SK-N-MC (cell line): ENCODE measurements around the gene MTCL1.

Experiments used
- DNase-seq: peaks from one replicate; pipeline ENCODE4 v3.0.0-alpha.2; 2011; ENCODE audit warnings: low read depth, low spot score
- H3K27ac ChIP-seq: fragments of 200-600 bp; sonication (generic); 2 replicates; pipeline ENCODE4 v1.5.1; 2016; ENCODE audit warnings: mixed run types
- H3K36me3 ChIP-seq: fragments of 200-600 bp; sonication (generic); 2 replicates; pipeline ENCODE4 v1.6.1; 2017; ENCODE audit warnings: antibody characterized with exemption, low read length, mixed read lengths; ENCODE audit not compliant: insufficient read depth
- H3K4me3 ChIP-seq: fragments of 200-600 bp; sonication (generic); 2 replicates; pipeline ENCODE4 v1.5.1; 2016
- H3K9ac ChIP-seq: fragments of 200-600 bp; sonication (generic); 2 replicates; pipeline ENCODE4 v1.8.0; 2017; ENCODE audit warnings: mixed run types, mixed read lengths; ENCODE audit not compliant: insufficient read length
- H3K9me3 ChIP-seq: fragments of 200-600 bp; sonication (generic); 2 replicates; pipeline ENCODE4 v1.6.1; 2017; ENCODE audit warnings: low read depth, mild to moderate bottlenecking, antibody characterized with exemption, low read length, moderate library complexity, mixed read lengths
- EZH2 ChIP-seq: fragments of 200-600 bp; sonication (generic); IDR thresholded peaks from one replicate; pipeline ENCODE4 v1.6.1; 2017; ENCODE audit warnings: antibody characterized with exemption
- FOXP2 ChIP-seq: optimal IDR thresholded peaks from 2 replicates; pipeline ENCODE3; 2011; ENCODE audit warnings: mild to moderate bottlenecking, moderate library complexity; ENCODE audit not compliant: insufficient read depth; ENCODE audit errors: extremely low read length, control extremely low read depth
- POLR2AphosphoS5 ChIP-seq: IDR thresholded peaks from 2 replicates; pipeline ENCODE4 v1.6.1; 2012; ENCODE audit warnings: mild to moderate bottlenecking, low read depth, low read length, borderline replicate concordance

Gene MTCL1

GRCh38 chr18:8696749-8697211 is 8.6 kb upstream of the MTCL1 start:
- no peak for TF ChIP-seq FOXP2
- TF ChIP-seq EZH2, result no peak
- no peak for TF ChIP-seq POLR2AphosphoS5
- H3K9ac ChIP-seq, result no peak overlapping the region
- DNase-seq, result no peak
- H3K4me3 ChIP-seq, result no peak overlapping the region
- no peak overlapping the region for H3K27ac ChIP-seq
- H3K9me3 ChIP-seq, result no peaks in the 10 kb centered on the region
- no peaks in the 10 kb centered on the region for H3K36me3 ChIP-seq

- H3K27ac ChIP-seq, result no peak overlapping the region
Observed at GRCh38 chr18:8699126-8699525, 6.2 kb upstream of the MTCL1 start.

GRCh38 chr18:8699948-8700347 is 5.4 kb upstream of the MTCL1 start:
- no peak for DNase-seq
- Histone ChIP-seq H3K27ac (no peak overlapping the region), H3K4me3 (no peak overlapping the region), H3K9ac (no peak overlapping the region), H3K9me3 (no peaks in the 10 kb centered on the region), H3K36me3 (no peaks in the 10 kb centered on the region)
- TF ChIP-seq POLR2AphosphoS5, result no peak
- no peak for TF ChIP-seq EZH2
- no peak for TF ChIP-seq FOXP2

More at GRCh38 chr18:8699126-8699525, 6.2 kb upstream of the MTCL1 start:
- Histone ChIP-seq H3K36me3 (no peaks in the 10 kb centered on the region), H3K4me3 (no peak overlapping the region), H3K9me3 (no peaks in the 10 kb centered on the region), H3K9ac (no peak overlapping the region)
- TF ChIP-seq FOXP2 (no peak), POLR2AphosphoS5 (no peak), EZH2 (no peak)
- no peak for DNase-seq

- H3K27ac ChIP-seq, result no peak overlapping the region
- no peaks in the 10 kb centered on the region for H3K9me3 ChIP-seq
- no peaks in the 10 kb centered on the region for H3K36me3 ChIP-seq
- DNase-seq, result no peak
- TF ChIP-seq EZH2, result no peak
- TF ChIP-seq POLR2AphosphoS5, result no peak
- no peak for TF ChIP-seq FOXP2
- H3K4me3 ChIP-seq, result no peak overlapping the region
- no peak overlapping the region for H3K9ac ChIP-seq
Observed at GRCh38 chr18:8701546-8702118, 3.7 kb upstream of the MTCL1 start.

GRCh38 chr18:8702668-8703067 is 2.7 kb upstream of the MTCL1 start:
- no peaks in the 10 kb centered on the region for H3K36me3 ChIP-seq
- no peak for TF ChIP-seq POLR2AphosphoS5
- TF ChIP-seq FOXP2, result no peak
- TF ChIP-seq EZH2, result no peak
- no peak overlapping the region for H3K27ac ChIP-seq
- H3K4me3 ChIP-seq, result no peak overlapping the region
- H3K9ac ChIP-seq, result no peak overlapping the region
- no peak for DNase-seq
- no peaks in the 10 kb centered on the region for H3K9me3 ChIP-seq

GRCh38 chr18:8703092-8703709 is 2.2 kb upstream of the MTCL1 start:
- no peak overlapping the region for H3K4me3 ChIP-seq
- H3K36me3 ChIP-seq, result no peaks in the 10 kb centered on the region
- DNase-seq, result no peak
- H3K9ac ChIP-seq, result no peak overlapping the region
- H3K27ac ChIP-seq, result no peak overlapping the region
- TF ChIP-seq EZH2, result no peak
- TF ChIP-seq FOXP2, result no peak
- TF ChIP-seq POLR2AphosphoS5, result no peak
- no peaks in the 10 kb centered on the region for H3K9me3 ChIP-seq

GRCh38 chr18:8703781-8704301 is 1.5 kb upstream of the MTCL1 start:
- DNase-seq, result no peak
- H3K36me3 ChIP-seq, result no peaks in the 10 kb centered on the region
- H3K4me3 ChIP-seq, result no peak overlapping the region
- H3K9ac ChIP-seq, result no peak overlapping the region
- no peaks in the 10 kb centered on the region for H3K9me3 ChIP-seq
- H3K27ac ChIP-seq, result no peak overlapping the region
- no peak for TF ChIP-seq FOXP2
- TF ChIP-seq POLR2AphosphoS5, result no peak
- TF ChIP-seq EZH2, result no peak

- H3K36me3 ChIP-seq, result no peaks in the 10 kb centered on the region
- TF ChIP-seq EZH2, result no peak
- no peak for TF ChIP-seq FOXP2
- no peak for TF ChIP-seq POLR2AphosphoS5
- H3K9me3 ChIP-seq, result no peaks in the 10 kb centered on the region
- DNase-seq, result no peak
- peak overlapping the region; percentile 81 for H3K4me3 ChIP-seq
- H3K9ac ChIP-seq, result no peak overlapping the region
- H3K27ac ChIP-seq, result no peak overlapping the region
Observed at GRCh38 chr18:8704361-8705237, 757 bp upstream of the MTCL1 start.
